A549 (cell line): Measurements from ENCODE around the gene TRAF3IP1.

Experiments used
- ATOH8 ChIP-seq: fragments of 250-450 bp; sonication (Bioruptor Pico); IDR thresholded peaks from 2 replicates; pipeline ENCODE4 v1.5.0; 2020; ENCODE audit warnings: low read depth, mild to moderate bottlenecking, moderate library complexity
- CEBPB ChIP-seq, 2 experiments: fragments of >200 bp in 1 of 2; sonication (Bioruptor Twin) in 1 of 2; formaldehyde crosslinking in 1 of 2; IDR thresholded peaks; 2 replicates each; pipeline ENCODE4 v1.6.1; 2012 to 2016
- CHD2 ChIP-seq: fragments of 150-350 bp; IDR thresholded peaks from 2 replicates; pipeline ENCODE4 v1.6.1; 2014; ENCODE audit warnings: low read length; ENCODE audit not compliant: partially characterized antibody
- CTCF ChIP-seq: fragments of >200 bp; sonication (Bioruptor Twin); formaldehyde crosslinking; IDR thresholded peaks from 3 replicates; pipeline ENCODE4 v1.5.1; 2016
- HDAC2 ChIP-seq: fragments of 200-600 bp; sonication (generic); IDR thresholded peaks from 2 replicates; pipeline ENCODE4 v1.6.1; 2016
- JUN ChIP-seq, 2 experiments: fragments of >200 bp; sonication (Bioruptor Twin); formaldehyde crosslinking; IDR thresholded peaks; 2 replicates in 1 of 2; 3 replicates in 1 of 2; pipeline ENCODE4 v1.6.1; 2016 to 2017
- JUNB ChIP-seq: fragments of >200 bp; sonication (Bioruptor Twin); formaldehyde crosslinking; IDR thresholded peaks from 2 replicates; pipeline ENCODE4 v1.6.1; 2016
- MAZ ChIP-seq: fragments of 150-350 bp; IDR thresholded peaks from 2 replicates; pipeline ENCODE4 v1.6.1; 2014; ENCODE audit warnings: antibody characterized with exemption, low read depth, low read length, borderline replicate concordance
- PBX3 ChIP-seq: IDR thresholded peaks from 2 replicates; pipeline ENCODE4 v1.6.1; 2012
- PHF8 ChIP-seq: fragments of 200-600 bp; sonication (generic); IDR thresholded peaks from 2 replicates; pipeline ENCODE4 v1.6.1; 2016; ENCODE audit warnings: low read depth, mild to moderate bottlenecking, antibody characterized with exemption, moderate library complexity, borderline replicate concordance
- RCOR1 ChIP-seq: fragments of 150-350 bp; IDR thresholded peaks from 2 replicates; pipeline ENCODE4 v1.6.1; 2014; ENCODE audit warnings: antibody characterized with exemption, low read length, low read depth
- REST ChIP-seq: fragments of 200-600 bp; sonication (generic); IDR thresholded peaks from 2 replicates; pipeline ENCODE4 v1.6.1; 2016; ENCODE audit warnings: antibody characterized with exemption, mild to moderate bottlenecking, moderate library complexity
- SMC3 ChIP-seq: fragments of >200 bp; sonication (Bioruptor Twin); formaldehyde crosslinking; IDR thresholded peaks from 3 replicates; pipeline ENCODE4 v1.6.1; 2018; ENCODE audit warnings: inconsistent platforms
- USF2 ChIP-seq: fragments of 450-650 bp; IDR thresholded peaks from 2 replicates; pipeline ENCODE4 v1.6.1; 2014; ENCODE audit warnings: antibody characterized with exemption

- TF ChIP-seq CTCF (no peak), CHD2 (no peak), RCOR1 (no peak), PBX3 (no peak), PHF8 (no peak), ATOH8 (CRISPR knock-in tag) (no peak), JUN (IDR thresholded peaks at IDR 0.05) (no peak), MAZ (no peak), JUNB (no peak), USF2 (no peak), CEBPB (IDR thresholded peaks at IDR 0.05) (no peak), SMC3 (no peak), REST (no peak), HDAC2 (no peak)
Observed at GRCh38 chr2:238345297-238345968, 25.1 kb downstream of the TRAF3IP1 start.
